ENCODE data around the gene UBE4B.

The UBE4B gene

DNA sequence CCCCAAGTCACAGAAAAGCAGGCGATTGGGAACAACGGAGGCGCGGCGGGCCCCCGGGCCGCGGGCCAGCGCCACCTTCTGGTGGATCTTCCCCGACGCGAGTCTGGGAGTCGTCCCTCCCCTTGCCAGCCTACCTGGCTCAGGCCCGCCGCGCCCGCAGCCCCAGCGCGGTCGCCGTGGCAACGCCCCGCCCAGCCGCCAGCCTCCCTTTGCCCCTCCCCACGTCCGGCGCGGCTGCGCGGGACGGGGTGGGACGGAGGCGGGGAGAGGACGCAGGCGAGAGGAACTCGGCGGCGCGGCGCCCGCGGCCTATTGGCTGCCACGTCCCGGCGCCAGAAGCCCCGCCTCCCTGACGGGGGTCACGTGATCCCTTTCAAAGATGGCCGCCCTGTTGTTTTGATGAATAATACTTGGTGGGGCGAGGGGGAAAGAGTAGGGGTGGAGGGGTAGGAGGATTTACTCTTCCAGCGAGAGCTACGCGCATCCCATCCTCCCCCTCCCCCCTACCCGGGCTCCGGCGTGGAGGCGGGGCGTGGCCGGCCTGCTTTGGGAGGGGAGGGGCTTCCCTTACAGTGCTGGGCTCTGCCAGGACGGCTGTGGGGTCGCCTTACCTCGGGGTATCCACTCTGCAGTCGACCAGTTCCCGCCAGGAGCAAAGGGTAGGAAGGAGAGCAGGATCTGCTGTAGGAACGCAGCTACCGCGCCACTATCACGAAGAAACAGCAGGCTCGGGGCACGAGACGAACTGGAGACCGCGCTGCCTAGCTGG is at the start of gene UBE4B:
Gene UBE4B, plus strand, starts transcription at position 369 of the 769 bp plus-strand sequence. CDS start 713 bp downstream, outside the sequence.
- no peak for TF ChIP-seq ZFX (IDR thresholded peaks at IDR 0.05)
- TF ChIP-seq, protein P1, sequence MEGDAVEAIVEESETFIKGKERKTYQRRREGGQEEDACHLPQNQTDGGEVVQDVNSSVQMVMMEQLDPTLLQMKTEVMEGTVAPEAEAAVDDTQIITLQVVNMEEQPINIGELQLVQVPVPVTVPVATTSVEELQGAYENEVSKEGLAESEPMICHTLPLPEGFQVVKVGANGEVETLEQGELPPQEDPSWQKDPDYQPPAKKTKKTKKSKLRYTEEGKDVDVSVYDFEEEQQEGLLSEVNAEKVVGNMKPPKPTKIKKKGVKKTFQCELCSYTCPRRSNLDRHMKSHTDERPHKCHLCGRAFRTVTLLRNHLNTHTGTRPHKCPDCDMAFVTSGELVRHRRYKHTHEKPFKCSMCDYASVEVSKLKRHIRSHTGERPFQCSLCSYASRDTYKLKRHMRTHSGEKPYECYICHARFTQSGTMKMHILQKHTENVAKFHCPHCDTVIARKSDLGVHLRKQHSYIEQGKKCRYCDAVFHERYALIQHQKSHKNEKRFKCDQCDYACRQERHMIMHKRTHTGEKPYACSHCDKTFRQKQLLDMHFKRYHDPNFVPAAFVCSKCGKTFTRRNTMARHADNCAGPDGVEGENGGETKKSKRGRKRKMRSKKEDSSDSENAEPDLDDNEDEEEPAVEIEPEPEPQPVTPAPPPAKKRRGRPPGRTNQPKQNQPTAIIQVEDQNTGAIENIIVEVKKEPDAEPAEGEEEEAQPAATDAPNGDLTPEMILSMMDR (conservative IDR thresholded peaks at IDR 0.05) = peak; percentile 99
- H3K27ac ChIP-seq = peak within 1 kb of the TSS; percentile 85

DNA sequence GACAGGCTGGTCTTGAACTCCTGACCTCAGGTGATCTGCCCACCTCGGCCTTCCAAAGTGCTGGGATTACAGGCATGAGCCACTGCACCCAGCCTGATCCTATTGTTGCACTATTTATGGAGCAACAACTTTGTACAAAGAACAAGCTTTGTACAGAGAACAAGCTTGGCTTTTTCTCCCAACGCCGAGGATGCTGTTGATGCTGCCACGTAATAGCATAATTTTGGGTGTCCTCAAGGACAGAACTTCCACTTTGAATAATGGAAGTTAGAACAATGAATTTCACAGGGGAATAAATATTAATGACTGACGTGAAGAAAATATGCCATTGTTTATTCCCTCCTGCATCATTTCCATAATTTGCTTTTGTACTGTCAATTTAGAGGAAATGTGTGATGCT is 48.5 kb upstream of the UBE4B start:
- TF ChIP-seq ZFX (IDR thresholded peaks at IDR 0.05) = no peak
- TF ChIP-seq, protein P1 (conservative IDR thresholded peaks at IDR 0.05) = no peak
- no peak overlapping the region for H3K27ac ChIP-seq

DNA sequence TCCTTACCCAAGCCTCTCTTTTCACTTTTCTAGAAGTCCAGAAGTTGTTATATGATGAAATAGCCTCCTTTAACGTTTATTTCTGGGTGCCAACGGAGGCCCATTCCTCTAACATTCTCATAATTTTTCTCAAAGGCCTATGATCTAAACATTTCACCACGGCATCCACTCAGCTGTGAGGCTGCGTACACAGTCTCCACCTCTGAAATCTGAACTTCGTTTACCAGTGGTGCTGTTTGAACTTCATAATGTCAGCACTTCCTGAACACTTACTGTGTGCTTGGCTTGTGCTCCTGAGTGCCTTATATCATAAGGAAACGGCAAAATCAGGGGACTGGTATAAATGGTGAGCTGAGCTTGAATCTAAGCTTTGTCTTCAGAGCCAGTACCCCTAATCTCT is 47.8 kb upstream of the UBE4B start:
- H3K27ac ChIP-seq = no peak overlapping the region
- no peak for TF ChIP-seq ZFX (IDR thresholded peaks at IDR 0.05)
- TF ChIP-seq, protein P1 (conservative IDR thresholded peaks at IDR 0.05) = no peak

DNA sequence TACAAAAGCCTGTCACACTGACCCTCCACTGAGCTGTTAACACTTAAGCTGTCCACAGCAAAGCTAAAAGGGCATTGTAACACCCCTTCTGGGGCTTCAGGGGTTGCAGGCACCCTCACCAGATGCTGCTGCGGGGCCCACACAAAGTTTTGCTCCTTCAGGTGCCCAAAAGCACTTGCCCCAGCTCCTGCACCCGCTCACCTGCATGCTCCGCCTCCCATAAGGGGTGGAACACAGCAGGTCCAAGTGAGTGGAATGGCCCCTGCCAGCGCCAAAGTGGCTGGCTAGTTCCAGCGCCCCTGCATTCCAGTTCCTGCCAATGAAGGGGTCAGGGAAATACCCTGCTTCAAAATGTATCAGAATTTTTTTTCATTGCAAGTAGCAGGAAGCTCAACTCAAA is 43.0 kb upstream of the UBE4B start:
- no peak overlapping the region for H3K27ac ChIP-seq
- TF ChIP-seq ZFX (IDR thresholded peaks at IDR 0.05) = no peak
- TF ChIP-seq, protein P1 (conservative IDR thresholded peaks at IDR 0.05) = no peak

DNA sequence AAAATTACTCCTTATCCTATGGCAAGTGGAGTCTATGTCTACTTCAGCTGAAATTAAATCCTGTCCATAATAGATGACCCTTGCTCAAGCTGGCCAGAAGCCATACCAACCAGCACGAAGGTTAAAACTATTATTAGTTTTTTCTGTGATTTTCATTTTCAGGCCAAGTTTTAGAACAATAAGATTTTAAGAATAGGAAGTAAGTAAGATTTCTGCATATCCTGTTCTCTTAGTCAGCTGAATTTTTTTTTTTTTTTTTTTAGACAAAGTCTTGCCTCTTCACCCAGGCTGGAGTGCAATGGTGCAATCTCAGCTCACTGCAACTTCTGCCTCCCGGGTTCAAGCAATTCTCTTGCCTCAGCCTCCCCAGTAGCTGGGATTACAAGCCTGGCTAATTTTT is 41.8 kb upstream of the UBE4B start:
- H3K27ac ChIP-seq = no peak overlapping the region
- TF ChIP-seq ZFX (IDR thresholded peaks at IDR 0.05) = no peak
- TF ChIP-seq, protein P1 (conservative IDR thresholded peaks at IDR 0.05) = no peak

DNA sequence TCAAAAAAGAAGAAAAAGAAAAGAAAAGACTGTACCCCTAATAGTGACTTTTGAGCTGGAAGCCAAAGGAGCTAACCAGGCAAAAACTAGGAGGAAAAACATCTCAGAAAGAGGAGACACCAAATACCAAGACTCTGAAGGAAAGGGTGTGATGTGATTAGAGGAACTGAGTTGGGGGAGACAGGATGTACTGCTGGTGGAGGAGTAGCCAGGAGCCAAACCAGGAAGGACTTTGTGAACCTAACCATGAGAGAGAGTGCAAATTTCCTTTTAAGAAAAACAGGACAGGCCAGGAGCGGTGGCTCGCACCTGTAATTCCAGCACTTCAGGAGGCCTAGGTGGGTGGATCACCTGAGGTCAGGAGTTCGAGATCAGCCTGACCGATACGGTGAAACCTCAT is 39.8 kb upstream of the UBE4B start:
- no peak overlapping the region for H3K27ac ChIP-seq
- TF ChIP-seq, protein P1 (conservative IDR thresholded peaks at IDR 0.05) = no peak
- no peak for TF ChIP-seq ZFX (IDR thresholded peaks at IDR 0.05)

DNA sequence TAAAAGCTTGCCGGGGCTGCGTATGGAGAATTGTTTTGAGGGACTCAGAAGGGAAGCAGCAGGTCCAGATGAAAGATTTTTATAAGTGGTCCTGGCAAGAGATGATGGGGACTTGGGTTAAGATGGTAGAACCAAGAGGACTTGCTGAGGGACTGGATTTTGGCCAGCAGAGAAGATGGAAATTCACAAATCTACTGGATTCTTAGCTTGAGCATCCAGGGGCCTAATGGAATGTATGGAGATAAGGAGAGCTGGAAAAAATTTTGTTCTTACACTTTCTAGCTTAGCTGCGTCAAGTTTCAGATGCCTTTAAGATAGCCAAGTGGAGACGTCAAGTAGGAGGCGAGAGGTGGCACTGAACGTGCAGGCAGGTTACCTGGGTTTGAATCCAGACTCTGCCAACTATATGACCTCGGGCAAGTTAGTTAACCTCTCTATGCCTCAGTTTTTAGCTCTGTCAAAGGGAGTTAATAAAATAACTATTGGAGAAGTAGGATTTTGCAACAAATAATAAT is 39.1 kb upstream of the UBE4B start:
- no peak overlapping the region for H3K27ac ChIP-seq
- TF ChIP-seq, protein P1 (conservative IDR thresholded peaks at IDR 0.05) = no peak
- no peak for TF ChIP-seq ZFX (IDR thresholded peaks at IDR 0.05)
